Neural cell (in vitro differentiated cells): ENCODE data around the gene CYP4F8.
"Not testable (repeated sequence)": the region's sequence is repeated elsewhere in the genome, so short reads cannot be mapped to it uniquely, and the experiment has no call there.

Experiments
- EP300 ChIP-seq: fragments of 450-650 bp; conservative IDR thresholded peaks from 2 replicates; pipeline ENCODE4 v1.6.1; 2014; ENCODE audit warnings: antibody characterized with exemption, mild to moderate bottlenecking, moderate library complexity; ENCODE audit not compliant: poor library complexity, severe bottlenecking
- EZH2 ChIP-seq: fragments of 200-600, 300-800 bp; shearing (Covaris generic), sonication (generic); IDR thresholded peaks from 2 replicates; pipeline ENCODE4 v1.6.1; 2014; ENCODE audit warnings: antibody characterized with exemption, low read length, borderline replicate concordance, mild to moderate bottlenecking; ENCODE audit not compliant: insufficient read depth, poor library complexity, severe bottlenecking
- TAF1 ChIP-seq: IDR thresholded peaks from 2 replicates; pipeline ENCODE4 v1.6.1; 2012; ENCODE audit warnings: low read depth
- TF ChIP-seq, protein P1 (sequence below): fragments of 450-650 bp; IDR thresholded peaks from 2 replicates; pipeline ENCODE4 v1.5.1; 2014; ENCODE audit warnings: antibody characterized with exemption, mild to moderate bottlenecking, moderate library complexity; ENCODE audit not compliant: poor library complexity, severe bottlenecking

DNA sequence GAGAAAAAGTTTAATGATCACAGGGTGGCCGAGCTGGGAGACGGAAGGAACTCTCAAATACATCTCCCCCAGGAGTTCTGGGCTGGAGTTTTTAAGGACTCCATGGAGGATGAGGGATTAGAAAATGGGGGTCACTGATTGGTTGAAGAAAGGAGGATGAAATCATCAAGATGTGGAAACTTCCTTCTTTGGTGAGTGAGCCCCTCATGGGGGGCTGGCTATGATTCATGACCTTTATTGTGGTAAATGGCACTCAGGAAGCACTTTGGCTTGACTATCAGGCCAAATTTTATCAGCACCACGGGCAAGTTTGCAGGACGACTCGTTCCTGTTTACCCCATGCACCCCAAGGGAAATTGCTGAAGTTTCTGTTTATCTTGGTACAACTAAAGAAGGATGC, 22.5 kb upstream of the CYP4F8 start:
- TF ChIP-seq EP300, EZH2, TAF1: not testable (repeated sequence)
- TF ChIP-seq, protein P1, sequence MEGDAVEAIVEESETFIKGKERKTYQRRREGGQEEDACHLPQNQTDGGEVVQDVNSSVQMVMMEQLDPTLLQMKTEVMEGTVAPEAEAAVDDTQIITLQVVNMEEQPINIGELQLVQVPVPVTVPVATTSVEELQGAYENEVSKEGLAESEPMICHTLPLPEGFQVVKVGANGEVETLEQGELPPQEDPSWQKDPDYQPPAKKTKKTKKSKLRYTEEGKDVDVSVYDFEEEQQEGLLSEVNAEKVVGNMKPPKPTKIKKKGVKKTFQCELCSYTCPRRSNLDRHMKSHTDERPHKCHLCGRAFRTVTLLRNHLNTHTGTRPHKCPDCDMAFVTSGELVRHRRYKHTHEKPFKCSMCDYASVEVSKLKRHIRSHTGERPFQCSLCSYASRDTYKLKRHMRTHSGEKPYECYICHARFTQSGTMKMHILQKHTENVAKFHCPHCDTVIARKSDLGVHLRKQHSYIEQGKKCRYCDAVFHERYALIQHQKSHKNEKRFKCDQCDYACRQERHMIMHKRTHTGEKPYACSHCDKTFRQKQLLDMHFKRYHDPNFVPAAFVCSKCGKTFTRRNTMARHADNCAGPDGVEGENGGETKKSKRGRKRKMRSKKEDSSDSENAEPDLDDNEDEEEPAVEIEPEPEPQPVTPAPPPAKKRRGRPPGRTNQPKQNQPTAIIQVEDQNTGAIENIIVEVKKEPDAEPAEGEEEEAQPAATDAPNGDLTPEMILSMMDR: not testable (repeated sequence)
